ENCODE results near the gene ANXA4. TPM values are rescaled to one million over a fixed set of nuclear protein-coding genes. Genes with fewer than 3 reads are reported as not detected.
"Not testable (repeated sequence)": the region's sequence is repeated elsewhere in the genome, so short reads cannot be mapped to it uniquely, and the experiment has no call there.

ANXA4 gene
- total RNA-seq, 1 donor from 2014 or later, result 2.4 TPM

DNA sequence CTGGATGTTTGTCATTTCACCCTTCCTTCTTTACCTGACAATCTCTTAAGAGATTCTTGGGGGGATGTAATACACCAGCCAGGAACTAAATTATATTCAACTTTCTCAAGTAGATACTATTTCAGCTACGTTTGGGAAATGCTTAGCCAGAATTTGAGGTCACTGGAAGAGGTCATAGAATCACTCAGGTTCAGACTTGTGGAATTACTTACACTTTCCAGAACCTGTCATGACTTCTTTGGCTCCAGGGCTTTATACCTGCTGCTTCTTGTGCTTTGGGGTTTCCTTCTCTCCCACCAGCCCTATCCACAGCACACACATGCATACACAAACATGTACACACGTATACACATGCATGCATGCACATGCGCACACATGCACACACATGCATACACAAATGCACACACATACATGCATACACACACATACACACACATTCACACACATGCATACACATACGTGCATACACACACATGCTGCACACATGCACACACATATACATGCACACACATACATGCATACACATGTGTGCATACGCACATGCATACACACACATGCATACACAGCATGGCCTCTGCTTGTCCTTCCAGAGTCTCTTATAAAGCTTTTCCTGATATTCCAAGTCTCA, 23.5 kb upstream of the ANXA4 start:
- FAIRE-seq, result no peak

DNA sequence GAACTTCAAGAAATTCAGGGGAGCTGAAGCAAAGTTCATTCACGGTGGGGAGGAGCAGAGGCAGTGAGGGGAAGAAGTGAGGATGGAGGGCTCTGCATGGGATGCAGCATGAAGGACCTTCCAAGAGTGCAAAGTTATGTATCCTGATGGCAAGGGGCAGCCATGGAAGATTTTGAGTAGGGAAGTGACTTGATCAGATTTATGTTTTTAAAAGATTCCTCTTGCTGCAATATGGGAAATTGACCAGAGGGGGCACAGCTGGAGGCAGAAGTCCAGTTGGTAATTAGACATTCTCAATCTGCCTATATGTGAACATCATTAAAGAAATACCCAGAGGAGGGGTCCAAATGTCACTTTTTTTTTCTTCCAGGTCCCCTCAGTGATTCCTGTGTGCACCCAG, 21.5 kb upstream of the ANXA4 start:
- FAIRE-seq (no peak), DNase-seq (ENCODE audit: low spot score in 2 of 2) (no peak)

More for the DNA sequence above, 23.5 kb upstream of the ANXA4 start:
- no peak for DNase-seq (ENCODE audit: low spot score in 2 of 2)

DNA sequence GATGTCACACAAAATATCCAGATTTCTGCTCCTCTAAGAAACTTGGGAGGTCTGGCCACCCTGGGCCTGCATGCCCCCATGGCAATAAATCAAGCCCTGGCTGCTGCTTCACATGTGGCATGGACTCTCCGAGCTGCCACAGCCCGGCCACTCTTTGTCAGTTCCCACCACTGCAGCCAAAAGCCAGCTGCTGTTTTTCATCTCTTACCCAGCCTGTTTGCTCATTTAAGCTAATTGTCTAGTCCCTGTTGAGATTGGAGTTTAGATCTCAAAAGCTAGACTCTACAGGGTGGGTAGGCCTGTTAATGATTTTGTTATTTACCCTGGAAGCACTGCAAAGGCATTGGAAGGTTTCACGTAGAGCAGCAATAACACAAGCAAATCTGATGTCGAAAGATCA, 20.9 kb upstream of the ANXA4 start:
- DNase-seq (ENCODE audit: low spot score in 2 of 2) (no peak), FAIRE-seq (no peak)

DNA sequence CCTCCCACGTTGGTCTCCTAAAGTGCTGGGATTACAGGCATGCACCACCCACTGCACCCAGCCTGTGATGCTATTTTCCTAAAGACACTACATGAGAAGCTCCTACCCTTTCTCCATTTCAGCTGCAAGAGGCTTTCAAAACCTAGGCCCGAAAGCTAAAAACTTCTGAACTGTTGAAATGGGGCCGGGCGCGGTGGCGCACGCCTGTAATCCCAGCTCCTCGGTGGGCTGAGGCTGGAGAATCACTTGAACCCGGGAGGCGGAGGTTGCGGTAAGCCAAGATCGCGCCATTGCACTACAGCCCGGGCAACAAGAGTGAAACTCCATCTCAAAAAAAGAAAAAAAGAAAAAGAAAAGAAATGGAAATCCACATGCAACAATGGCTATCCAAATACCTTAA, 18.1 kb upstream of the ANXA4 start:
- FAIRE-seq (no peak), DNase-seq (ENCODE audit: low spot score in 2 of 2) (no peak)

DNA sequence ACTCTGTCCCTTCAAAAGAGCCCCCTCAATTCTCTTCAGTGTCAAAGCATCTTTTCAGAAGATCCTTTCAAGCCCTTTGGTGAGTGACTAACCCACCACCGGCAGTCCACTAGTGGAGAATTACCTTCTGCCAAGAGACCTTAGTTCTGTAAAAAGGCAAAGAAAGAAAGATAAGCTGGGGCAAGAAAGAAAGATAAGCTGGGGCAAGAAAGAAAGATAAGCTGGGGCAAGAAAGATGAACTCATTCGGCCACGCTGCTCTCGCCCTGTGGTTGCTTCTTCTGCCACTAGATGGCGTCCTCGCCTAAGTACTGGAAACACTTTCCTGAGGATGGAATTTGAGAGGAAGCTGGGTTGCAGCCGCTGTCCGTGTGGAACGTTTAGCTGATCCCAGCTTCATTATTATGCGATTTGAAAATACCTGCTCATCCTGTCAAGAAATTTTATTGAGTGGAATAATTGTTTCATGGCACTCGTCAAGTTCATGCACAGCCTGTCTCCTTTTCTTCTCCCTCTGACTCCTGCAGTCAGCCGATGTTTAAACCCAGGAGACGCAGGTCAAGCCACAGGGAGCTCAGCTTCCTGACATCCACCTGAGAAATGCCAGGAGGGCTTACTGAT, 17.3 kb upstream of the ANXA4 start:
- DNase-seq (ENCODE audit: low spot score in 2 of 2) (peak; percentile 36 to 71), FAIRE-seq (peak; percentile 70)

DNA sequence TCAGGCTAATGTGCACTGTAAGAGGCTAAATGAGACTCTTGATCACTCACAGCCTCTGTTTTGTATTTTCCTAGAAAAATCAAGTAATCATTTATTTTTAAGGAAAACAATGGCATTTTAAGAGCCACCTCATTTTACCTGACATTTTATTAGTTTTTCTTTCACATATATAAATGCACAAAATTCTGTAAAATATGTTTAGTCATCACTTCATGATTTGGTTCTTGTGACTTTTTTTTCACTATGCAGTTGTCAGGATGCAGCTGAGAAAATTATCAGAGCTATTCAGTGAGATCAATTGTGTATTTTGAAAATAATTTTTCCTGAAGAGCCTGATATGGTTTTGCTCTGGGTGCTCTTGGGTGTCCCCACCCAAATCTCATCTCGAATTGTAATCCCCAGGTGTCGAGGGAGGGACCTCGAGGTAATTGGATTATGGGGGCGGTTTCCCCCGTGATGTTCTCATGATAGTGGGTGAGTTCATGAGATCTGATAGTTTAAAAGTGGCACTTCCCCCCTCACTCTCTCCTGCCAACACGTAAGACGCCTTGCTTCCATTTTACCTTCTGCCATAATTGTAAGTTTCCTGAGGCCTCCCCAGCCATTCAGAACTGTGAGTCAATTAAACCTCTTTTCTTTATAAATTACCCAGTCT, 16.1 kb upstream of the ANXA4 start:
- DNase-seq (ENCODE audit: low spot score in 2 of 2), result no peak
- FAIRE-seq, result no peak

DNA sequence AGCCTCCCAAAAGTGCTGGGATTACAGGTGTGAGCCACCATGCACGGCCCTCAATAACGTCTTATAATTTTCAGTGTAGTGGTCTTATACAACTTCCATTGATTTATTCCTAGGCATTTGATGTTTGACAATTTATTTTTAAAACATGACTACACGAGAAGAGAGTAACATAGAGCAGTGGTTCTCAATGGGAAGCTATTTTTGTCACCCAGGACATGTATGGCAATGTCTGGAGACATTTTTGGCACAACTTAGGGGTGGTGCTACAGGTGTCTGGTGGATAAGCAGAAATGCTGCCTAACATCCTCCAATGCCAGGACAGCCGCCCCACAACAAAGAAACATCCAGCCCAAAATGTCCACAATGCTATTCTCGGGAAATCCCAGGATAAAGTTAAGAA, 12.7 kb upstream of the ANXA4 start:
- FAIRE-seq (no peak), DNase-seq (ENCODE audit: low spot score in 2 of 2) (no peak)

DNA sequence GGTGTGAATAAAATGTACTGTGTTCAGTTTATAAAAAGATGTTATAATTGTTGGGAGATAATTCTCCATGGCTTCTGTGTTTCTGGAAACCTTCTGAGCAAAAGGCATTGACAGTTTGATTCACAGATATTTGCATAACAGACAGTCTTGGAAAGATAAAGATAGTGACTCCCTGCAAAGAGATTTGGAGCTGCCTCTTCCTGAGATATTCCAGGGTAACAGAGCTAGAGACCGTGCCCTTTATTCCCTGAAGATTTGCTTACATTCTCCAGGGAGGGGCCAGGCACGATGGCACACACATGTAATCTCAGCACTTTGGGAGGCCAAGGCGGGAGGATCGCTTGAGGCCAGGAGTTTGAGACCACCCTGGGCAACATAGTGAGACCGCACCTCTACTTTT, 12.2 kb upstream of the ANXA4 start:
- FAIRE-seq, result no peak

DNA sequence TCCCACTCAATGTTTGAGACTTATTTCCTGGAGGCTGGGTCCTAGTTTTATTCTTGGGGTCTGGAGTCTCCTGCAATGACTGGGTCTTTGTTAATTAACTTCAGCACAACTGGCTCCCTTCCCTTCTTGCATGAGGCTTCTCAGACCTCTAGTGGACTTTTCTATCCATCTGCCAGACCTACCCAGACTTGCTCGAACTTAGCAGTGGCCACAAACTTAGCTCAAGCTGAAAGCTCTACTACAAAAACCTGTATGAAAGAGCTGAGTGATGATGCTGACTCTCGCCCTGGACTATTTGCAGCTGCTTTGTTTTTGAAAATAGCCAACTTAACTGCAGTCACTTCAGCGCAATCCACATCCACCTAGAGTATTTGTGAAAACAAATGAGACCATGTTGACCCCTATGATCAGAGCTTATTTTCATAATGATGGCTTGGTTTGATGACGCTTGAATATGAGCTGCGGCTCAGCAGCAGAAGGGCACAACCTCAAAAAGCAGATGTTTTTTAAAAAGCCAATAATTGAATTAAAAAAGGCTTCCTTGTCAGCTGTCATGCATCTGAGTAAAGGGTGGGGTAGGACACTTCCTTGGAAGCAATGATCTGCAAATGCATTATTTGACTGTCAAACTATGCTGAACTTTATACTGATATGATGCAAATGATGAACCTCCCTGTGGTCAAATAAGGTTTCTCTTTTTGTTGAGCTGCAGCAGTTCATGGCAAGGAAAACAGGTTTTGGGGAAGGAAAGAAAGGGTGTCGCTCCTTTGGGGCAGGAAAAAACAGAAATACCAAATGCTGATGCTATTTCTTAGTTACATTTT, 10.6 kb upstream of the ANXA4 start:
- DNase-seq (ENCODE audit: low spot score in 2 of 2) (no peak), FAIRE-seq (no peak)

More for the DNA sequence above, 12.2 kb upstream of the ANXA4 start:
- DNase-seq (ENCODE audit: low spot score in 2 of 2), result no peak

DNA sequence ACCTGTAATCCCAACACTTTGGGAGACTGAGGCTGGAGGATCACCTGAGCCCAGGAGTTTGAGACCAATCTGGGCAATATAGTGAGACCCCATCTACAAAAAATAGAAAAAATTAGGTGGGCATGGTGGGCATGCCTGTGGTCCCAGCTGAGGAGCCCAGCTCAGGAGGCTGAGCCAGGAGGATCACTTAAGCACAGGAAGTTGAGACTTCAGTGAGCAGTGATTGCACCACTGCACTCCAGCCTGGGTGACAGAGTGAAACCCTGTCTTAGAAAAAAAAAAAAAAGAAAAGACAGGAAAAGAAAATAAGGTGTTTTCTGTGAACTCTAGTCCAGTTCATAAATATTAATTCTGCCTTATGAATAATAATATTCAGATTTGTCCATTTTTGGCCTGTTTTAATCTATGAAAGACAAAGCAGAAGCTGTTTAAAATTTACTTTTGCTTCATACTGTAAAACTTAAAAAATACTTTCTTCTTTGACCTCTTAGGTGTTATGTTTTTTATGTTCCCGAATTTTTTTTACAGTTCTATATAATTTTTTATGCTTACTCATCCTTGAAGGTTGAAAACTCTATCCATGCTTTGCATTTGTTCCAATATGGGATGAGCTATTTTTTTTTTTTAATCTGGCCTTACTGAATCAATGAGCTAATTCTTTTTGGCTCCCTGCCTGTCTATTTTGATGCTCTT, 8.4 kb upstream of the ANXA4 start:
- DNase-seq (ENCODE audit: low spot score in 2 of 2) (no peak), FAIRE-seq (no peak)

DNA sequence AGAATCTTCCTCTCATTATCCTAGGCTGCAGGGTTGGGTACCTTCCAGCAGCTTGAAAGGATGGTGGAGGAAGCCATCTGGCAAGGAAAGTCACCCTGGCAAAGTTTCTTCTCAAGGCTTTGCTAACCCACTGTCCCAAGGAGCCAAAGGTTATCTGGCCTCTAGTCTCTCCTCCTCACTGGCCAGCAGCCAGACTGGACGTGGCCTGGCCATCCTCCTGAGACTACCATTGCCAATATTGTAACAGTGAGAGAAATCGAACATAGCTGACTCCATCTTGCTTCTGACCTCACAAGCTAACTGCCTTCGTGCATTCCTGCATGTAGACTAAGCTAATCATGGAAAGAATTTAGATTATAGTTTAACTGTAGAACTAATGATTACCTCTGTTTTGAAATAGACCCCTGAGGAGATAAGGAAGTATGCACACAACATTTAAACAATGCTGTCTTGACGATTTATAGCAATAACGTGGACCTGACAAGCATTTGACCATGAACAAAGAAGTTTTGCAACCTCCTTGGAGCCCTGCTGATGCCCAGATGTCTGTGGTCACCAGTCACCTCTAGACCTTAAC, 7.8 kb upstream of the ANXA4 start:
- DNase-seq (ENCODE audit: low spot score in 2 of 2), result no peak
- FAIRE-seq, result no peak

DNA sequence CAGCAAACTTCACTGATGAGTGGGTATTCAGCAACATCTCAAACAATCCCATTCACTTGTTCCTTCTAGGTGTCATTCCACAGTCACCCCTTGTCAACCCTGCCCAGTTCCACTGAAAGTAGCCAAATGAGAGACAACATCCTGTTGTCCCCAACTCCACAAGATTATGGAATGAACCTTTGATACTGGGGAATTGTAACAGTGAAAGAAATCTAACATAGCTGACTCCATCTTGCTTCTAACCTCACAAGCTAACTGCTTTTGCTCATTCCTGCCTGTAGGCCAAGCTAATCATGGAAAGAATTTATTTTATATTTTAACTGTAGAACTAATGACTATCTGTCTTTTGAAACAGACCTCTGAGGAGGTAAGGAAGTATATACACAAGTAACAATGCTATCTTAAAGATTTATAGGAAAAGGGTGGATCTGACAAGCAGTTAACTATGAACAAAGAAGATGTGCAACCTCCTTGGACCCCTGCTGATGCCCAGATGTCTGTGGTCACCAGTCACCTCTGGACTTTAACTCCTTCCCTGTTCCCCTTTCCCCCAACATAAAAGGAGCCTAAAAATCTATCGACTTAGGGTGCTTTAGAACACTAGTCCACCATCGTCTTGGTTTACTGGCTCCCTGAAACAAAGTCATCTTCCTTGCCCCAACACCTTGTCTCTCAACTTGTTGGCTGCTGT, 6.9 kb upstream of the ANXA4 start:
- FAIRE-seq (no peak), DNase-seq (ENCODE audit: low spot score in 2 of 2) (no peak)

DNA sequence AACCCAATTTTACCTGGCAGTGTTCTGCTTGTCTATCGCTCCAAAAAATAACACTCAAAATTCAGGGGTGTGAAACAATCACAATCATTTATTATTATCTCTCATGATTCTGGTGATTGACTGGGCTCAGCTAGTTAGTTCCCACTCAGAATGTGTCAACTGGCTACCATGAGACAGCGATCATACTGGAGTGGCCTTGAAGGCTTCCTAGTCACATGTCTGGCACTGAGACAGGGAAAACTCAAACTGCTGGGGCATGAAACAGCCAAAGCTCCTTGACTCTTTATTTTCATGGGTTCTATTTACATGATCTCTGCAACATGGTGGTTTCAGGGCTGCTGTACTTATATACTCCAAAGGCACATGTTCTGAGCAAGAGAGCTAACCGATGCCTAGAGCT, 6.2 kb upstream of the ANXA4 start:
- DNase-seq (ENCODE audit: low spot score in 2 of 2) (no peak), FAIRE-seq (no peak)

DNA sequence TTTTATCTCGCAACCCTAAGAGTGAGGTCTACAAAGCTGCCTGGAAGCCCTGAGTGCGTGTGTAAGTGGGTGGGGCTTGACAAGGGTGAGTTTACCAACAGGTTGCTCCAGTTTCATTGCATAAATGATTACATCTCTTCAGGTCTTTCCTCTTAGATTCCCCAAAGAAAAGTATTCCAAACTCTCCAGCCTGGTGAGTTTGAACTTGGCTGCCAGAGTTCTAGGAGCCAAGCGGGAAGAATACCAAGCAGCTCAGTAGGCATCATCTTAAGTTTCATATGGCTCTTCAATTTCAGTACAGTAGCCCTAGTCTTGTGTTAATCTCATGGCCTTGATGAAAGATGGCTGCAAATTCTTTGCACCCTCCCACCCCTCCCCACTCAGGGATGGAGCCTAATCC, 3.8 kb upstream of the ANXA4 start:
- DNase-seq (ENCODE audit: low spot score in 2 of 2); FAIRE-seq: not testable (repeated sequence)

DNA sequence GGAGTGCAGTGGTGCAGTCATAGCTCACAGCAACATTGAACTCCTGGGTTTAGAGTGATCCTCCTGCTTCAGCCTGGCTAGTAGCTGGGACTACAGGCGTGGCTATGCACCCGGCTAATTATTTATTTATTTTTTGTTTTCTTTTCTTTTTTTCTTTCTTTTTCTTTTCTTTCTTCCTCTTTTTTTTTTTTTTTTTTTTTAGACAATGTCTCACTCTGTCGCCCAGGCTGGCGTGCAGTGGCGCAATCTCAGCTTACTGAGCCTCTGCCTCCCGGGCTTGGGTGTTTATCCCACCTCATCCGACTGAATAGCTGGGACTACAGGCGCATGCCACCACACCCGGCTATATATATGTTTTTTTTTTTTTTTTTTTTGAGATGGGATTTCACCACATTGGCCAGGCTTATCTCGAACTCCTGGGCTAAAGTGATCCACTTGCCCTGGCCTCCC, 1.4 kb upstream of the ANXA4 start:
- no peak for DNase-seq (ENCODE audit: low spot score in 2 of 2)
- FAIRE-seq, result no peak

DNA sequence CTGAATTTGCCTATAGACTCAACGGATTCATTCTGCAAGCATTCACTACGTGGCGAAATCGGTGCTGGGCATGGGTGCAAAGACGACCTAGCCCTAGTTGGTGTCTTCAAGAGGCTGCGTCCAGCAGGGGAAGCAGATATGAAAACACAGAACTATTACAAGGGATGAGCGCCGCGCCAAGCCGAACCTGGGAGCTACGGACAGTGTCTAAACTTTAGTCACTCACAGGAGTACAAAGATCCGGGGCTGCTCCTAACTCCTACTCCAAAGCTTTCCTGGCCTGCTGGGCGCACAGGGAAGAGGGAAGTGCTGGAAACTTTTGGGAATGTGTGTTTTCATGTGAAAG, 732 bp upstream of the ANXA4 start:
- DNase-seq (ENCODE audit: low spot score in 2 of 2) (peak in 1 of 2 donors; percentile 43), FAIRE-seq (no peak)

DNA sequence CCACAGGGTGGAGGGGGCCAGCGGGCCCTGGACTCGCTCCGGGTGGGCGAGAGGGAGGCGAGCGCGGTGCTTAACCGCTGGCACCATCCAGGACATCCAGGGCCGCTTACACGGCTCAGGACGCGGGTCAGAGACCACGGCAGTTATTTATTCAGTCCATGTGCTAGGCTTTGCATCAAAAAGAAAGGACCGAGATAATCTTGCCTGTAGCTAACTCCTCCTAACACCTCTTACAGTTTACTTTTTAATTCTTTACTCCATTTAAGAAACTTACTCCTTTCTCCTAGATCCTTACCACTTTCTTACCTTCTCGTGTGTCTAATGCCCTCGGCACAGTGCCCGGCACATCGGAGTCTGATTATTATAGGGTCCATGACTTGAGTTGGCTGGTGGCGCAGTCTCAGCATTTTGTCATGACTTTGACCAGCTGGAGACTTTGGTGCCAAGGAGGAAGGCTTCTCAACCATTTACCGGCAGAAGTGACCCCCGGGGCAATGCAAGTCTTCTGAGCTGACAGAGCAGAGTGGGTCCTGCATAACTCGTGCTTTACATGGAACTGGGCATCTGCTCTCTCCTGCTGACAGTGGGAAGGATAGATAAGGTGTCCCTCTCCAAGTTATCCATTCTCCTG, 503 bp downstream of the ANXA4 start:
- DNase-seq (ENCODE audit: low spot score in 2 of 2), result no peak
- FAIRE-seq, result no peak

DNA sequence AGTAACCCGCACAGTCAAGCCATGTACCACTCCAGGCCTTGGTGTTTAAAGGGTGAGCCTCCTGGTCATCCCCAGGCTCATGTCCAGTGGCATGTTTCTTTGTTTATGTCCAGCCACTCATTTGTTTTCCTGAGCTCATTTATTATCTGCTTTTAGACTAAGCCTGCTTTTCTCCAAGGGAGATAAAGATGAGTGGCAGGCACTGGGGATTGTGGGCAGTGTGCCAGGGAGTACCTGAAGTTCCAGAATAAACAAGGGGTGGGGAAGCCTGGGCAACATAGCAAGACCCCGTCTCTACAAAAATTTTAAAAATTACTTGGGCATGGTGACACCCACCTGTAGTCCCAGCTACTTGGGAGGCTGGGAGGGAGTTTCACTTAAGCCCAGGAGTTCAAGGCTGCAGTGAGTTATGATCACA, 1.9 kb downstream of the ANXA4 start:
- DNase-seq (ENCODE audit: low spot score in 2 of 2) (no peak), FAIRE-seq (no peak)

DNA sequence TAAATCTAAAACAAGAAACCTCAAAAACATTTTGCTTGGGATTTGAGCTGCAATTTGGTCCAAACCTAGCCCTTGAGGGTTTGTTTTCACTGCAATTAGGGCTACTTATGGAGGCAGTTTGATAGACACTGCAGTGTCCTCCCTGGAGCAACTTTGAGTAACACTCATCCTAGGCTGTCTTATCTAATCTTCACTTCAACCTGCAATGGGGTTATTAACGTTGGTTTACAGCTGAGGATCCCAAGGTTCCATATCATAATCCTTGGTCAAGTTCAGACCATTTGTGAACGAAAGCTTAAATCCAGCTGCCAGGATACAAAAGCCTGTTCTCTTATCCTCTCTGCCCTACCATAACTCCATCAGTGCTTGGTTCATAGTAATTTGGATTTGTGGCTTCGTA, 2.5 kb downstream of the ANXA4 start:
- DNase-seq (ENCODE audit: low spot score in 2 of 2) (no peak), FAIRE-seq (no peak)

Measured in frontal cortex (tissue), 4 donors.